H1 (cell line): ENCODE data around the gene ARHGAP32. TPM values are rescaled to one million over a fixed set of nuclear protein-coding genes. Genes with fewer than 3 reads are reported as not detected.

Experiments used
- CTCF ChIA-PET: fragments of 300-600 bp; sonication (Branson Sonifier 250); formaldehyde crosslinking; loops from one replicate; lab custom pipeline; 2021; ENCODE audit not compliant: partially characterized antibody; lab: Charles Lee
- POLR2A ChIA-PET: fragments of 300-600 bp; sonication (Branson Sonifier 250); formaldehyde crosslinking; loops from one replicate; lab custom pipeline; 2021; ENCODE audit warnings: inconsistent platforms; ENCODE audit not compliant: partially characterized antibody; lab: Charles Lee
- DNase-seq, 2 experiments: peaks; one replicate each; pipeline versions ENCODE4 v3.0.0 to v3.0.0-alpha.2; 2010 to 2022; ENCODE audit warnings: low spot score in 2 of 2, low read depth in 1 of 2, mixed read lengths in 1 of 2
- FAIRE-seq: peaks from 2 replicates; lab custom pipeline; 2011; peaks lifted over from hg19 to GRCh38; lab: Jason Lieb, UNC
- H2AFZ ChIP-seq: 2 replicates; pipeline ENCODE4 v1.8.1; 2012; ENCODE audit warnings: low read length, inconsistent platforms
- H2AK5ac ChIP-seq: 2 replicates; pipeline ENCODE4 v1.6.1; 2013; ENCODE audit warnings: low read depth, low read length
- H2BK120ac ChIP-seq: replicated peaks from 2 replicates; pipeline ENCODE3; 2013; ENCODE audit warnings: low read depth, low read length, inconsistent platforms
- H2BK12ac ChIP-seq: 2 replicates; pipeline ENCODE4 v1.6.1; 2013; ENCODE audit warnings: low read depth, low read length
- H2BK15ac ChIP-seq: 2 replicates; pipeline ENCODE4 v1.6.1; 2013; ENCODE audit warnings: low read length
- H2BK20ac ChIP-seq: 2 replicates; pipeline ENCODE4 v1.6.1; 2013; ENCODE audit warnings: low read length
- H2BK5ac ChIP-seq: 2 replicates; pipeline ENCODE4 v1.6.1; 2013; ENCODE audit warnings: low read depth, low read length
- H3K14ac ChIP-seq: 2 replicates; pipeline ENCODE4 v1.6.1; 2013; ENCODE audit warnings: inconsistent platforms; ENCODE audit not compliant: insufficient read length
- H3K18ac ChIP-seq: 2 replicates; pipeline ENCODE4 v1.6.1; 2013; ENCODE audit warnings: low read length; ENCODE audit errors: extremely low read depth
- H3K23ac ChIP-seq: 2 replicates; pipeline ENCODE4 v1.6.1; 2013; ENCODE audit warnings: inconsistent platforms; ENCODE audit not compliant: insufficient read length
- H3K23me2 ChIP-seq: 2 replicates; pipeline ENCODE4 v1.6.1; 2013; ENCODE audit warnings: low read depth, low read length
- H3K27ac ChIP-seq: 2 replicates; pipeline ENCODE4 v1.6.1; 2011; ENCODE audit warnings: low read depth, low read length, inconsistent platforms
- H3K27me3 ChIP-seq, 4 experiments: replicated peaks in 1 of 4; 1 replicate in 1 of 4; 2 replicates in 3 of 4; pipeline versions ENCODE4 v1.6.1 to v1.8.1; 2011 to 2013; ENCODE audit warnings: low read length in 3 of 4, mild to moderate bottlenecking in 3 of 4, inconsistent platforms in 2 of 4, mixed read lengths in 2 of 4, moderate library complexity in 1 of 4; ENCODE audit not compliant: control insufficient read depth in 3 of 4, insufficient read depth in 3 of 4; ENCODE audit errors: extremely low read depth in 1 of 4
- H3K36me3 ChIP-seq, 4 experiments: 2 replicates each; pipeline versions ENCODE4 v1.6.1 to v1.8.1; 2011 to 2013; ENCODE audit warnings: mild to moderate bottlenecking in 4 of 4, low read length in 3 of 4, moderate library complexity in 2 of 4, control low read depth in 1 of 4, inconsistent platforms in 1 of 4; ENCODE audit not compliant: insufficient read depth in 4 of 4, control insufficient read depth in 2 of 4
- H3K4ac ChIP-seq: replicated peaks from 2 replicates; pipeline ENCODE3; 2013; ENCODE audit warnings: low read length, low read depth, mixed read lengths, inconsistent platforms; ENCODE audit not compliant: insufficient read length
- H3K4me1 ChIP-seq, 4 experiments: replicated peaks in 1 of 4; 1 replicate in 1 of 4; 2 replicates in 3 of 4; pipeline versions ENCODE4 v1.6.1 to v1.8.1; 2011 to 2013; ENCODE audit warnings: low read length in 3 of 4, inconsistent platforms in 2 of 4, mixed read lengths in 1 of 4; ENCODE audit not compliant: insufficient read depth in 4 of 4, control insufficient read depth in 3 of 4
- H3K4me2 ChIP-seq, 2 experiments: 2 replicates each; pipeline versions ENCODE4 v1.6.1 to v1.8.1; 2011 to 2013; ENCODE audit warnings: low read depth in 2 of 2, low read length in 2 of 2, control low read depth in 1 of 2, inconsistent platforms in 1 of 2, mild to moderate bottlenecking in 1 of 2; ENCODE audit not compliant: insufficient read depth in 1 of 2
- H3K4me3 ChIP-seq, 4 experiments: fragments of 200-600, 300-600 bp in 1 of 4; sonication (generic), shearing (Covaris generic), sonication (Bioruptor Twin) in 1 of 4; 2 replicates each; pipeline versions ENCODE4 v1.5.1 to v1.8.1; 2011 to 2016; ENCODE audit warnings: low read length in 4 of 4, low read depth in 3 of 4, control low read depth in 2 of 4, inconsistent platforms in 2 of 4, mild to moderate bottlenecking in 2 of 4, mixed read lengths in 1 of 4, moderate library complexity in 1 of 4; ENCODE audit not compliant: insufficient read depth in 2 of 4; ENCODE audit errors: extremely low read depth in 1 of 4
- H3K56ac ChIP-seq: replicated peaks from 2 replicates; pipeline ENCODE3; 2013; ENCODE audit warnings: low read depth, mild to moderate bottlenecking, mixed read lengths, low read length, inconsistent platforms; ENCODE audit not compliant: insufficient read length
- H3K79me1 ChIP-seq: 2 replicates; pipeline ENCODE4 v1.6.1; 2013; ENCODE audit warnings: low read depth, low read length, control low read depth
- H3K79me2 ChIP-seq, 2 experiments: 2 replicates each; pipeline versions ENCODE4 v1.6.1 to v1.8.1; 2012 to 2013; ENCODE audit warnings: low read length in 2 of 2, mild to moderate bottlenecking in 2 of 2, inconsistent platforms in 1 of 2; ENCODE audit not compliant: insufficient read depth in 2 of 2, control insufficient read depth in 1 of 2
- H3K9ac ChIP-seq, 4 experiments: replicated peaks in 1 of 4; 1 replicate in 1 of 4; 2 replicates in 3 of 4; pipeline versions ENCODE4 v1.6.1 to v1.8.1; 2011 to 2013; ENCODE audit warnings: low read depth in 3 of 4, low read length in 3 of 4, control low read depth in 2 of 4, mild to moderate bottlenecking in 2 of 4, moderate library complexity in 2 of 4, inconsistent platforms in 1 of 4; ENCODE audit errors: extremely low read depth in 1 of 4
- H3K9me3 ChIP-seq, 2 experiments: 2 replicates each; pipeline versions ENCODE4 v1.6.1 to v1.8.1; 2012 to 2013; ENCODE audit warnings: mild to moderate bottlenecking in 2 of 2, moderate library complexity in 2 of 2, control low read depth in 1 of 2, inconsistent platforms in 1 of 2, low read depth in 1 of 2, low read length in 1 of 2, mixed read lengths in 1 of 2; ENCODE audit not compliant: insufficient read depth in 2 of 2
- H4K20me1 ChIP-seq, 2 experiments: replicated peaks in 1 of 2; 2 replicates each; pipeline versions ENCODE3 to v1.8.1; 2011 to 2013; ENCODE audit warnings: inconsistent platforms in 2 of 2, low read length in 2 of 2, mild to moderate bottlenecking in 1 of 2; ENCODE audit not compliant: insufficient read depth in 2 of 2, control insufficient read depth in 1 of 2
- H4K5ac ChIP-seq: 2 replicates; pipeline ENCODE4 v1.6.1; 2013; ENCODE audit warnings: low read length, low read depth, mixed read lengths, inconsistent platforms; ENCODE audit not compliant: insufficient read length
- H4K8ac ChIP-seq: 2 replicates; pipeline ENCODE4 v1.8.0; 2013; ENCODE audit warnings: mild to moderate bottlenecking, moderate library complexity, low read length, inconsistent platforms; ENCODE audit not compliant: insufficient read depth; ENCODE audit errors: extremely low read depth
- H4K91ac ChIP-seq: replicated peaks from 2 replicates; pipeline ENCODE3; 2013; ENCODE audit warnings: low read length, mixed read lengths, inconsistent platforms; ENCODE audit not compliant: insufficient read length
- CHD1 ChIP-seq: IDR thresholded peaks from 2 replicates; pipeline ENCODE4 v1.6.1; 2012; ENCODE audit warnings: low read depth, low read length, improper control_type of control experiment
- CHD2 ChIP-seq: IDR thresholded peaks from 2 replicates; pipeline ENCODE4 v1.6.1; 2012; ENCODE audit warnings: low read length, improper control_type of control experiment
- CREB1 ChIP-seq: IDR thresholded peaks from 2 replicates; pipeline ENCODE4 v1.6.1; 2012; ENCODE audit warnings: inconsistent platforms
- CTBP2 ChIP-seq: IDR thresholded peaks from 2 replicates; pipeline ENCODE4 v1.7.0; 2011; ENCODE audit warnings: borderline replicate concordance, mild to moderate bottlenecking, moderate library complexity, mixed read lengths, low read length; ENCODE audit not compliant: insufficient read depth, insufficient read length
- EGR1 ChIP-seq: IDR thresholded peaks from 2 replicates; pipeline ENCODE4 v1.6.1; 2011; ENCODE audit warnings: low read depth, low read length, borderline replicate concordance
- KDM4A ChIP-seq: IDR thresholded peaks from one replicate; pipeline ENCODE4 v1.7.1; 2012; ENCODE audit warnings: low read depth, mild to moderate bottlenecking, moderate library complexity, low read length, inconsistent platforms; ENCODE audit not compliant: severe bottlenecking
- NRF1 ChIP-seq: IDR thresholded peaks from 2 replicates; pipeline ENCODE4 v1.6.1; 2011; ENCODE audit warnings: mild to moderate bottlenecking, low read depth, low read length, improper control_type of control experiment
- PHF8 ChIP-seq: fragments of 200-600 bp; sonication (generic); conservative IDR thresholded peaks from 2 replicates; pipeline ENCODE4 v1.7.1; 2012; ENCODE audit warnings: low read depth, mild to moderate bottlenecking, inconsistent platforms, low read length, moderate library complexity
- POLR2A ChIP-seq, 2 experiments: IDR thresholded peaks; 1 replicate in 1 of 2; 2 replicates in 1 of 2; pipeline ENCODE4 v1.6.1; 2011; ENCODE audit warnings: low read depth in 2 of 2, low read length in 2 of 2, mild to moderate bottlenecking in 2 of 2; ENCODE audit errors: control extremely low read depth in 1 of 2
- RBBP5 ChIP-seq: IDR thresholded peaks from 2 replicates; pipeline ENCODE4 v1.7.1; 2012; ENCODE audit warnings: low read depth, mild to moderate bottlenecking, inconsistent platforms, low read length, moderate library complexity, borderline replicate concordance
- SRF ChIP-seq: IDR thresholded peaks from 2 replicates; pipeline ENCODE4 v1.6.1; 2011; ENCODE audit warnings: mild to moderate bottlenecking, low read depth, low read length, moderate library complexity
- TAF7 ChIP-seq: optimal IDR thresholded peaks from 2 replicates; pipeline ENCODE3; 2011; ENCODE audit warnings: low read depth, mild to moderate bottlenecking, inconsistent platforms, low read length, moderate library complexity, borderline replicate concordance
- TBP ChIP-seq: IDR thresholded peaks from 2 replicates; pipeline ENCODE4 v1.6.1; 2011; ENCODE audit warnings: low read depth, low read length, improper control_type of control experiment
- WGBS, 2 experiments: shearing (Covaris generic) in 1 of 2; methylation state at CpG; one replicate each; pipeline versions ENCODE4 v1.1.6 to v1.1.7; 2013 to 2015; ENCODE audit warnings: low lambda C conversion rate in 2 of 2, mixed read lengths in 2 of 2, inconsistent platforms in 1 of 2, low coverage in 1 of 2, missing lambda C conversion rate in 1 of 2; ENCODE audit not compliant: insufficient replicate concordance in 2 of 2, insufficient coverage in 1 of 2, insufficient read length in 1 of 2; ENCODE audit errors: extremely low coverage in 1 of 2, missing lambda C conversion rate in 1 of 2; 5-methylcytosine and 5-hydroxymethylcytosine counted together
- polyA plus RNA-seq, 7 experiments: library from polyadenylated mRNA; depleted of rRNA in 3 of 7; stranded (reverse) in 5 of 7; unstranded in 2 of 7; fragments of >200 nt in 5 of 7; fragments of 200-250 nt in 2 of 7; gene quantifications; 1 replicate in 5 of 7; 2 replicates in 1 of 7; 4 replicates in 1 of 7; pipeline versions ENCODE4 v1.2.1 to v1.2.3, GENCODE V29; 2011 to 2013; ENCODE audit warnings: missing spikeins in 2 of 7, mixed read lengths in 2 of 7
- total RNA-seq: library from RNA; stranded (reverse); fragmentation: NEBNext Ultra II Directional; extraction: Animal tissue kit (Norgen Biotek cat#: 25700); gene quantifications from 2 replicates; pipeline ENCODE4 v1.2.1, GENCODE V29; 2021
- TF ChIP-seq, protein P1 (sequence below): IDR thresholded peaks from 2 replicates; pipeline ENCODE4 v1.6.1; 2011; ENCODE audit warnings: low read depth, mild to moderate bottlenecking, low read length; ENCODE audit not compliant: insufficient read depth
- TF ChIP-seq, protein P2 (sequence below): IDR thresholded peaks from 2 replicates; pipeline ENCODE4 v1.6.1; 2012; ENCODE audit warnings: inconsistent platforms

Gene ARHGAP32
- total and polyA plus RNA-seq, 2 of the 8 experiments (the other 6 are each of a cell fraction or from before 2014, with no cell fraction given) = 13.7 to 30.0 TPM

DNA sequence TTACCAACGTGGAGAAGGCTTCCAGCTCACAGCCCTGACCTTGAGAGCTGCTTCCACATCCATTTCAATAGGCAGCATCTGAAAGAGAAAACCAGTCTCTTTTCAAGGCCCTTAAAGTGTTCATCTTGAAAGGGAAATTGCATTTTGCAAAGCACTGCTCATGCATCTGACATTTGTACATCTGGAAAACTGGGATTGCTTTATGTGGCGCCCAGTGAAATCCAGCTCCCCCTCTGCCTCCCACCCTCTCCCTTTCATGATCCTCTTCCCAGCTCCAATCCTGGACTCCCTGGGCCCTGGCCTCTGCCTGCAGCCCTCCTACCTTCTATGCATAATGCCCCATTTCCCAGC is 266.9 kb downstream of the ARHGAP32 start:
- no peak overlapping the region for H3K23ac ChIP-seq
- ChIA-PET CTCF (interaction anchor here (0.8 to 7.8 kb wide), 14 partner anchors 8 to 793 kb away, joined by 3 to 77 read pairs (median 4); no protein-coding TSS in a partner anchor), POLR2A (no interaction called here)
- no peak overlapping the region for H2BK20ac ChIP-seq
- no peak overlapping the region for H2BK120ac ChIP-seq
- H3K4ac ChIP-seq = no peak overlapping the region
- H3K27me3 ChIP-seq = peaks cover 2 to 42% (median 30%) of the 10 kb centered on the region in 4 experiments
- H2BK12ac ChIP-seq = no peak overlapping the region
- H4K91ac ChIP-seq = no peak overlapping the region
- no peaks in the 10 kb centered on the region for H3K36me3 ChIP-seq
- H3K56ac ChIP-seq = no peak overlapping the region
- no peak overlapping the region for H2AK5ac ChIP-seq
- no peak overlapping the region for H3K4me3 ChIP-seq
- no peak overlapping the region for H3K14ac ChIP-seq
- no peak overlapping the region for H2BK5ac ChIP-seq
- H3K9ac ChIP-seq = no peak overlapping the region
- no peaks in the 10 kb centered on the region for H4K20me1 ChIP-seq
- H3K4me2 ChIP-seq = no peak overlapping the region
- no peaks in the 10 kb centered on the region for H3K23me2 ChIP-seq
- H4K8ac ChIP-seq = peak overlapping the region; percentile 30; the same call in 1 of the 2 replicates
- no peaks in the 10 kb centered on the region for H3K79me1 ChIP-seq
- H3K27ac ChIP-seq = no peak overlapping the region
- no peak overlapping the region for H3K18ac ChIP-seq
- peaks cover 5 to 41% (median 17%) of the 10 kb centered on the region in 4 experiments for H3K4me1 ChIP-seq
- H3K9me3 ChIP-seq = no peaks in the 10 kb centered on the region
- no peak overlapping the region for H2BK15ac ChIP-seq
- H3K79me2 ChIP-seq = no peaks in the 10 kb centered on the region
- H4K5ac ChIP-seq = no peak overlapping the region
- no peak overlapping the region for H2AFZ ChIP-seq
- WGBS, 2 experiments = 49% methylated on average over 2 of the region's 2 CpGs; no CpG with 5 or more reads in 1 of the 2 experiments
- DNase-seq (no peak), FAIRE-seq (no peak)
- TF ChIP-seq, protein P1, sequence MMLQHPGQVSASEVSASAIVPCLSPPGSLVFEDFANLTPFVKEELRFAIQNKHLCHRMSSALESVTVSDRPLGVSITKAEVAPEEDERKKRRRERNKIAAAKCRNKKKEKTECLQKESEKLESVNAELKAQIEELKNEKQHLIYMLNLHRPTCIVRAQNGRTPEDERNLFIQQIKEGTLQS = no peak
- TF ChIP-seq KDM4A = no peak
- TF ChIP-seq RBBP5 = no peak
- no peak for TF ChIP-seq PHF8
- no peak for TF ChIP-seq TAF7
- TF ChIP-seq SRF = no peak
- TF ChIP-seq TBP = no peak
- TF ChIP-seq POLR2A (IDR thresholded peaks at IDR 0.05; ENCODE audit: control extremely low read depth in 1 of 2, low read depth in 2 of 2, low read length in 2 of 2) = no peak
- no peak for TF ChIP-seq NRF1
- TF ChIP-seq CHD1 = no peak
- TF ChIP-seq, protein P2, sequence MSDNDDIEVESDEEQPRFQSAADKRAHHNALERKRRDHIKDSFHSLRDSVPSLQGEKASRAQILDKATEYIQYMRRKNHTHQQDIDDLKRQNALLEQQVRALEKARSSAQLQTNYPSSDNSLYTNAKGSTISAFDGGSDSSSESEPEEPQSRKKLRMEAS = no peak
- TF ChIP-seq CHD2 = no peak
- no peak for TF ChIP-seq CREB1
- TF ChIP-seq EGR1 = no peak
- TF ChIP-seq CTBP2 = no peak
